Breast epithelium (tissue), 3 donors: Measurements from ENCODE around the gene SCIMP.

Experiments used
- POLR2A ChIP-seq: fragments of 450-650 bp; IDR thresholded peaks from one replicate; pipeline ENCODE4 v1.6.1; 2016; ENCODE audit warnings: antibody characterized with exemption, mild to moderate bottlenecking, moderate library complexity
- POLR2AphosphoS5 ChIP-seq, 3 donors: sonication (generic); formaldehyde crosslinking; IDR thresholded peaks; one replicate each; pipeline ENCODE4 v1.6.1; 2017; ENCODE audit warnings: antibody characterized with exemption in 3 of 3
- TF ChIP-seq, protein P1 (sequence below), 3 donors: fragments of 450-650 bp; IDR thresholded peaks; one replicate each; pipeline ENCODE4 v1.5.1; 2016 to 2017; ENCODE audit warnings: antibody characterized with exemption in 3 of 3, mild to moderate bottlenecking in 3 of 3, moderate library complexity in 3 of 3

DNA sequence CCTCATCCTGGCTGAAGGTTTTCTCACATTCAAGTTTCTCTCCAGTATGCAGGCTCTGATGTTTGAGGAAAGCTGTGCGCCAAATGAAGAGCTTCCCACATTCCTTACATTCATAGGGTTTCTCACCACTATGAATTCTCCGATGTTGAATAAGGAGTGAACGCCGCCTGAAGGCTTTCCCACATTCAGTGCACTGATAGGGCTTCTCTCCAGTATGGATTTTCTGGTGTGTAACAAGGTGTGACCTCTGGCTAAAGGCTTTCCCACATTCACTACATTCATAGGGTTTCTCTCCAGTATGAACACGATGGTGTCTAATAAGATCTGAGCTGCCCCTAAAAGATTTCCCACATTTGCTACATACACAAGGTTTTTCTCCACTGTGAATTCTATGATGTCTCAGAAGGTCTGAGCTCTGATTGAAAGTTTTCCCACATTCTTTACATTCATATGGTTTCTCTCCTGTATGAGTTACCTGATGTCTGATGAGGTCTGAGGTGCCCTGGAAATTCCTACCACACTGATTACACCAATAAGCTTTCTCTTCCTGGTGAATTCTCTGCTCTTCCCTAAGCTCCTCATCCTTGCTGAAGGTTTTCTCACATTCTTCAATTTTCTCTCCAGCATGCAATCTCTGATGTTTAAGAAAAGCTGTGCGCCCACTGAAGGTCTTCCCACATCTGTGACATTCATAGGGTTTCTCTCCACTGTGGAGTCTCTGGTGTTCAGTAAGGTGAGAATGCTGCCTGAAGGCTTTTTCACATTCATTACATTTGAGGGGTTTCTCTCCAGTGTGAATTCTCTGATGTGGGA lies 51.9 kb downstream of the SCIMP start:
- no peak for TF ChIP-seq POLR2A
- TF ChIP-seq, protein P1, sequence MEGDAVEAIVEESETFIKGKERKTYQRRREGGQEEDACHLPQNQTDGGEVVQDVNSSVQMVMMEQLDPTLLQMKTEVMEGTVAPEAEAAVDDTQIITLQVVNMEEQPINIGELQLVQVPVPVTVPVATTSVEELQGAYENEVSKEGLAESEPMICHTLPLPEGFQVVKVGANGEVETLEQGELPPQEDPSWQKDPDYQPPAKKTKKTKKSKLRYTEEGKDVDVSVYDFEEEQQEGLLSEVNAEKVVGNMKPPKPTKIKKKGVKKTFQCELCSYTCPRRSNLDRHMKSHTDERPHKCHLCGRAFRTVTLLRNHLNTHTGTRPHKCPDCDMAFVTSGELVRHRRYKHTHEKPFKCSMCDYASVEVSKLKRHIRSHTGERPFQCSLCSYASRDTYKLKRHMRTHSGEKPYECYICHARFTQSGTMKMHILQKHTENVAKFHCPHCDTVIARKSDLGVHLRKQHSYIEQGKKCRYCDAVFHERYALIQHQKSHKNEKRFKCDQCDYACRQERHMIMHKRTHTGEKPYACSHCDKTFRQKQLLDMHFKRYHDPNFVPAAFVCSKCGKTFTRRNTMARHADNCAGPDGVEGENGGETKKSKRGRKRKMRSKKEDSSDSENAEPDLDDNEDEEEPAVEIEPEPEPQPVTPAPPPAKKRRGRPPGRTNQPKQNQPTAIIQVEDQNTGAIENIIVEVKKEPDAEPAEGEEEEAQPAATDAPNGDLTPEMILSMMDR (IDR thresholded peaks at IDR 0.05), result no peak
- no peak for TF ChIP-seq POLR2AphosphoS5 (IDR thresholded peaks at IDR 0.05)
